Breast epithelium (tissue), 4 donors: Measurements from ENCODE around the gene ARL6IP4. TPM values are rescaled to one million over a fixed set of nuclear protein-coding genes. Genes with fewer than 3 reads are reported as not detected.

ENCODE experiments used
- DNase-seq, 2 donors: peaks; one replicate each; pipeline ENCODE4 v3.0.0-alpha.2; 2019; ENCODE audit warnings: low spot score in 2 of 2
- H3K27ac ChIP-seq, 2 donors: fragments of 200-600 bp; sonication (generic) in 1 of 2; one replicate each; pipeline ENCODE4 v1.5.1; 2016 to 2019; ENCODE audit warnings: mild to moderate bottlenecking in 1 of 2
- H3K27me3 ChIP-seq, 2 donors: fragments of 200-600 bp; sonication (generic) in 1 of 2; one replicate each; pipeline versions ENCODE4 v1.5.1 to v1.6.0; 2017 to 2019; ENCODE audit warnings: control low read depth in 1 of 2, mild to moderate bottlenecking in 1 of 2
- H3K36me3 ChIP-seq: fragments of 200-600 bp; one replicate; pipeline ENCODE4 v1.5.1; 2019
- H3K4me1 ChIP-seq, 2 donors: fragments of 200-600 bp; sonication (generic); one replicate each; pipeline ENCODE4 v1.5.1; 2016 to 2019; ENCODE audit warnings: control low read depth in 1 of 2
- H3K4me3 ChIP-seq, 3 donors: fragments of 200-600 bp; sonication (generic); 1 replicate in 2 of 3; 2 replicates in 1 of 3; pipeline ENCODE4 v1.5.1; 2016 to 2019; ENCODE audit warnings: mild to moderate bottlenecking in 3 of 3, moderate library complexity in 2 of 3
- H3K9me3 ChIP-seq, 2 donors: fragments of 200-600 bp; sonication (generic) in 1 of 2; one replicate each; pipeline ENCODE4 v1.5.1; 2016 to 2019; ENCODE audit warnings: control low read depth in 1 of 2
- CTCF ChIP-seq, 3 donors: fragments of 450-650 bp; IDR thresholded peaks; one replicate each; pipeline ENCODE4 v1.5.1; 2016 to 2017; ENCODE audit warnings: antibody characterized with exemption in 3 of 3, mild to moderate bottlenecking in 3 of 3, moderate library complexity in 3 of 3
- POLR2A ChIP-seq: fragments of 450-650 bp; IDR thresholded peaks from one replicate; pipeline ENCODE4 v1.6.1; 2016; ENCODE audit warnings: antibody characterized with exemption, mild to moderate bottlenecking, moderate library complexity
- POLR2AphosphoS5 ChIP-seq, 3 donors: sonication (generic); formaldehyde crosslinking; IDR thresholded peaks; one replicate each; pipeline ENCODE4 v1.6.1; 2017; ENCODE audit warnings: antibody characterized with exemption in 3 of 3
- intact Hi-C: fragments of 100-400 bp; cut with DNase I; formaldehyde crosslinking; loops from one replicate; pipeline ENCODE4 v1.15.1; 2023; ENCODE audit warnings: low total_unique reads
- total RNA-seq, 3 donors: library from RNA; depleted of rRNA; stranded (reverse); fragments of >200 nt; gene quantifications; one replicate each; pipeline ENCODE4 v1.1.0, GENCODE V29; 2016

The ARL6IP4 gene
- total RNA-seq, 3 donors from 2014 or later = 196 to 279 (median 234) TPM

- no peak overlapping the region for H3K27ac ChIP-seq
Observed at GRCh38 chr12:123022846-123023245, 42.4 kb downstream of the ARL6IP4 start.

GRCh38 chr12:123024819-123025391 is 44.4 kb downstream of the ARL6IP4 start:
- Histone ChIP-seq H3K4me3 (no peak overlapping the region), H3K27me3 (no peaks in the 10 kb centered on the region), H3K9me3 (no peaks in the 10 kb centered on the region), H3K27ac (no peak overlapping the region), H3K36me3 (no peaks in the 10 kb centered on the region), H3K4me1 (no peaks in the 10 kb centered on the region)
- DNase-seq = no peak
- TF ChIP-seq POLR2A = no peak
- TF ChIP-seq POLR2AphosphoS5 (IDR thresholded peaks at IDR 0.05) = no peak
- no peak for TF ChIP-seq CTCF (IDR thresholded peaks at IDR 0.05)
- intact Hi-C loops = loop anchor here (5.0 kb wide), 1 partner anchor 1848 kb away; no protein-coding TSS in a partner anchor

More at GRCh38 chr12:123022846-123023245, 42.4 kb downstream of the ARL6IP4 start:
- Histone ChIP-seq H3K36me3 (no peaks in the 10 kb centered on the region), H3K4me1 (no peaks in the 10 kb centered on the region), H3K4me3 (no peak overlapping the region), H3K9me3 (no peaks in the 10 kb centered on the region), H3K27me3 (no peaks in the 10 kb centered on the region)
- TF ChIP-seq POLR2AphosphoS5 (IDR thresholded peaks at IDR 0.05) (no peak), CTCF (IDR thresholded peaks at IDR 0.05) (no peak), POLR2A (no peak)
- no peak for DNase-seq
- intact Hi-C loops = no loop called here

- intact Hi-C loops = loop anchor here (5.0 kb wide), 1 partner anchor 1849 kb away; no protein-coding TSS in a partner anchor
Observed at GRCh38 chr12:123026094-123026853, 45.8 kb downstream of the ARL6IP4 start.

GRCh38 chr12:123027726-123028445 is 47.4 kb downstream of the ARL6IP4 start:
- no peak for DNase-seq

More at GRCh38 chr12:123026094-123026853, 45.8 kb downstream of the ARL6IP4 start:
- H3K9me3 ChIP-seq = no peaks in the 10 kb centered on the region
- peak overlapping the region; percentile 55 to 64 for H3K27ac ChIP-seq
- TF ChIP-seq POLR2AphosphoS5 (IDR thresholded peaks at IDR 0.05) (no peak), CTCF (IDR thresholded peaks at IDR 0.05) (no peak), POLR2A (no peak)
- H3K36me3 ChIP-seq = no peaks in the 10 kb centered on the region
- no peaks in the 10 kb centered on the region for H3K4me1 ChIP-seq
- H3K4me3 ChIP-seq = no peak overlapping the region
- peak in 1 of 2 donors; percentile 25 for DNase-seq
- no peaks in the 10 kb centered on the region for H3K27me3 ChIP-seq

More at GRCh38 chr12:123027726-123028445, 47.4 kb downstream of the ARL6IP4 start:
- no peak overlapping the region for H3K4me3 ChIP-seq
- no peak for TF ChIP-seq POLR2A
- no peak for TF ChIP-seq CTCF (IDR thresholded peaks at IDR 0.05)
- TF ChIP-seq POLR2AphosphoS5 (IDR thresholded peaks at IDR 0.05) = no peak
- intact Hi-C loops = loop anchor here (5.0 kb wide), 1 partner anchor 1851 kb away; no protein-coding TSS in a partner anchor
- H3K4me1 ChIP-seq = no peaks in the 10 kb centered on the region
- no peaks in the 10 kb centered on the region for H3K9me3 ChIP-seq
- no peak overlapping the region for H3K27ac ChIP-seq
- no peaks in the 10 kb centered on the region for H3K27me3 ChIP-seq
- H3K36me3 ChIP-seq = no peaks in the 10 kb centered on the region
